ENCODE measurements around the gene GOSR2. TPM values are rescaled to one million over a fixed set of nuclear protein-coding genes. Genes with fewer than 3 reads are reported as not detected.

Gene GOSR2
- total and polyA plus RNA-seq, 9 of the 15 experiments (the other 6 are each of a cell fraction or from before 2014, with no cell fraction given), result 32.7 to 96.3 (median 48.9) TPM

DNA sequence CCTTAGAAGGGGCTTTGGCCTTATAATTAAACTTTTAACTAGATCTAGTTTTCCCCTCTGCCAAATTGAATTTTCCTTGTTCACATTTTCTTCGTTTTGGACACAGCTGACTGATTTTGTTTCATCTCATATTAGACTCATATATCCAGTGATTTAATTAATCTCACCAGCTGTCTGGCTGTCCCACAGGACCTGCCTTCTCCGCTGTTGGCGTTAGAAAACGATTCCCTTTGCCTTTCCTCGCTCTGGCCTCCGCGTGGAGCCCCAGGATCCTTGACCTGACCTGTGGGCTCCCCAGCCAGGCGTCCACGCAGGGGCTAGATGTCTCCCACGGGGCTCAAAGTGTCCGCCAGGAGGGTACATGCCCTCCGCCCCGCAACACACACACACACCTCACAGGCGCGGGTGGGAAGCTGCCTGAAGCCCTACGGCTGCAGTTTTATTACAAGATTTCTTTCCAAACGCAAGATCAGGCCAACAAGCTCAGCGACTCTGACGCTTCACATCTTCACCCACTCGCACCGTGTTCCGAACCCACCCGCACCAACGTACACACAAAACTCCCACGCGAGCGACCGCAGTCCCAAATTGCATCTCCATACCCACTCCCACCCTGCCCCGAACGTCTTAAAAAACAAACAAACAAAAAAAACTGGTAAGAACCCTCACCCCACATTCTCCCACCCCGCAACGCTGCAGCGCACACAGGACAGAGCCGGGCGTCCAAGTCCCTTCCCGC, 55.0 kb downstream of the GOSR2 start (continued):
- TF ChIP-seq REST (IDR thresholded peaks at IDR 0.05; ENCODE audit: borderline replicate concordance) (no peak), REST (CRISPR knock-in tag; IDR thresholded peaks at IDR 0.05; ENCODE audit: low read depth) (no peak), ZNF584 (CRISPR knock-in tag; IDR thresholded peaks at IDR 0.05; ENCODE audit: low read depth) (no peak), ZNF592 (IDR thresholded peaks at IDR 0.05) (no peak), E2F6 (IDR thresholded peaks at IDR 0.05; ENCODE audit: borderline replicate concordance in 1 of 2, extremely low read depth in 1 of 2, insufficient read depth in 1 of 2, insufficient read length in 1 of 2, low read depth in 1 of 2, low read length in 1 of 2, poor library complexity in 1 of 2, severe bottlenecking in 1 of 2) (no peak), RBM14 (IDR thresholded peaks at IDR 0.05; ENCODE audit: borderline replicate concordance, insufficient read depth, low read depth, low read length) (no peak), EHMT2 (IDR thresholded peaks at IDR 0.05) (no peak), TCFL5 (CRISPR knock-in tag; conservative IDR thresholded peaks at IDR 0.05) (no peak)
- TF ChIP-seq, protein P1, sequence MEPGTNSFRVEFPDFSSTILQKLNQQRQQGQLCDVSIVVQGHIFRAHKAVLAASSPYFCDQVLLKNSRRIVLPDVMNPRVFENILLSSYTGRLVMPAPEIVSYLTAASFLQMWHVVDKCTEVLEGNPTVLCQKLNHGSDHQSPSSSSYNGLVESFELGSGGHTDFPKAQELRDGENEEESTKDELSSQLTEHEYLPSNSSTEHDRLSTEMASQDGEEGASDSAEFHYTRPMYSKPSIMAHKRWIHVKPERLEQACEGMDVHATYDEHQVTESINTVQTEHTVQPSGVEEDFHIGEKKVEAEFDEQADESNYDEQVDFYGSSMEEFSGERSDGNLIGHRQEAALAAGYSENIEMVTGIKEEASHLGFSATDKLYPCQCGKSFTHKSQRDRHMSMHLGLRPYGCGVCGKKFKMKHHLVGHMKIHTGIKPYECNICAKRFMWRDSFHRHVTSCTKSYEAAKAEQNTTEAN (CRISPR knock-in tag; IDR thresholded peaks at IDR 0.05), result no peak
